Erythroblast (primary cell): ENCODE data around the gene KRABD2.

Experiments used
- GATA1 ChIP-seq: IDR thresholded peaks from 2 replicates; pipeline ENCODE4 v1.6.1; 2011; ENCODE audit warnings: low read depth, mild to moderate bottlenecking, control low read depth, low read length, moderate library complexity
- POLR2A ChIP-seq: IDR thresholded peaks from 2 replicates; pipeline ENCODE4 v1.6.1; 2011; ENCODE audit warnings: mild to moderate bottlenecking, low read length

DNA sequence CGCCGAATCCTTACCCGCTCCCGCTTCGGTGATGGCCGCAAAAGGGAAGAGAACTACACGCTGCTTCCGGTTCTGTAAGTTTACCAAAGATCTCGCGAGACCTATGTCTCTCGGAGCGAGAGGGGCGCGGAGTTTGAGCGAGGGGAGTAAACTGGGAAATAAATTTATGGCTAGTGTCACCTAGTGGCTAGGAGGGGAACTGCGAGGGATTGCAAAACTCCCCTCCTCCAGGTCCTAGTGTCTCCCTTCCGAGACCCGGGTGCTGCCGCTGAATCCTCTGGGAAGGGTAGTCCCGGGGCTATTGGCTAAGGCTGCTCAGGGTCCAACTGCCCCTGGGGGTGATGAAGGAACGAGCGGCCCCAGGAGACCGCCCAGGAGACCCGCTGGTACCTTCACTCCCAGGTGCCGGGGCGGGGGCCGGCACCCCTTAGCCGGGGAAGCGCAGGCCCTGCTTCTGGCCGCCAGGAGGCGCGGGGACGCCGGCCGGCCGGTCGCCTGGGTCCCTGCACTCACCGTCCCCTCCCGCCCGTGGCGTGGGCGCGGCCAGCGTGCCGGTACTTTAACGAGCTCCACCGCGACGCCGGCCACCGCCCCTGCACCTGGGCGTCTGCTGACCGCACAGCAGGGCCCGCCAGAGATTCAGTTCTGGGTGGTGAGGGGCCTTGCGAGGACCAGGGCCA lies 6.8 kb upstream of the KRABD2 start, which contains the start of gene RPL26:
- peak; percentile 91 for TF ChIP-seq POLR2A
- TF ChIP-seq GATA1: no peak
